Measurements from ENCODE around the gene CYSTM1.
"Not testable (repeated sequence)": the region's sequence is repeated elsewhere in the genome, so short reads cannot be mapped to it uniquely, and the experiment has no call there.

CYSTM1 gene

DNA sequence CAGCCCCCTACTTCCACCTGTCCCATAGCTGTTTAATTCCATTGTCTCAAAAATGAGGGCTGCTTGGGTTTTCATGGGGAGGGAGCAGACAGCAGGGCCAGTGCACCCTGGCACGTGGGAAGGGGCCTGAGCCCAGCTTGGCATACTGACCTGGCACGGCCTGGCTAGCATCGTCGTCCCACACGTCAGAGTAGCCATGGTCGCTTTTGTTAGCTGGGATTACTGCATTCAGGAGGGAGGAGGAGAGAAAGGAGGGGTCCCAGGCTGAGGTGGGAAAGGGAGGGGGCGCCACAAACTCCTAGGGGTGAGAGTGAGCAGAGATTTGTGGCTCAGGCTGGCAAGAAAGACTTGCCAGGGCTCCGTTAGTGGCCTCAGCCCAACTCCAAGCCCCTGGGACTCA is 21.1 kb upstream of the CYSTM1 start:
- TF ChIP-seq ZNF70 (CRISPR knock-in tag; IDR thresholded peaks at IDR 0.05) (no peak), ISL1 (CRISPR knock-in tag; IDR thresholded peaks at IDR 0.05) (no peak), OSR1 (CRISPR knock-in tag; IDR thresholded peaks at IDR 0.05) (no peak), CSDC2 (CRISPR knock-in tag; IDR thresholded peaks at IDR 0.05) (no peak), BACH2 (CRISPR knock-in tag; IDR thresholded peaks at IDR 0.05; ENCODE audit: borderline replicate concordance) (no peak), TOX (CRISPR knock-in tag; IDR thresholded peaks at IDR 0.05; ENCODE audit: borderline replicate concordance) (no peak), TCF4 (CRISPR knock-in tag; IDR thresholded peaks at IDR 0.05; ENCODE audit: borderline replicate concordance) (no peak)
- TF ChIP-seq, protein P1, sequence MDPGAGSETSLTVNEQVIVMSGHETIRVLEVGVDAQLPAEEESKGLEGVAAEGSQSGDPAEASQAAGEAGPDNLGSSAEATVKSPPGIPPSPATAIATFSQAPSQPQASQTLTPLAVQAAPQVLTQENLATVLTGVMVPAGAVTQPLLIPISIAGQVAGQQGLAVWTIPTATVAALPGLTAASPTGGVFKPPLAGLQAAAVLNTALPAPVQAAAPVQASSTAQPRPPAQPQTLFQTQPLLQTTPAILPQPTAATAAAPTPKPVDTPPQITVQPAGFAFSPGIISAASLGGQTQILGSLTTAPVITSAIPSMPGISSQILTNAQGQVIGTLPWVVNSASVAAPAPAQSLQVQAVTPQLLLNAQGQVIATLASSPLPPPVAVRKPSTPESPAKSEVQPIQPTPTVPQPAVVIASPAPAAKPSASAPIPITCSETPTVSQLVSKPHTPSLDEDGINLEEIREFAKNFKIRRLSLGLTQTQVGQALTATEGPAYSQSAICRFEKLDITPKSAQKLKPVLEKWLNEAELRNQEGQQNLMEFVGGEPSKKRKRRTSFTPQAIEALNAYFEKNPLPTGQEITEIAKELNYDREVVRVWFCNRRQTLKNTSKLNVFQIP (CRISPR knock-in tag; IDR thresholded peaks at IDR 0.05; ENCODE audit: borderline replicate concordance, low read depth) = no peak

DNA sequence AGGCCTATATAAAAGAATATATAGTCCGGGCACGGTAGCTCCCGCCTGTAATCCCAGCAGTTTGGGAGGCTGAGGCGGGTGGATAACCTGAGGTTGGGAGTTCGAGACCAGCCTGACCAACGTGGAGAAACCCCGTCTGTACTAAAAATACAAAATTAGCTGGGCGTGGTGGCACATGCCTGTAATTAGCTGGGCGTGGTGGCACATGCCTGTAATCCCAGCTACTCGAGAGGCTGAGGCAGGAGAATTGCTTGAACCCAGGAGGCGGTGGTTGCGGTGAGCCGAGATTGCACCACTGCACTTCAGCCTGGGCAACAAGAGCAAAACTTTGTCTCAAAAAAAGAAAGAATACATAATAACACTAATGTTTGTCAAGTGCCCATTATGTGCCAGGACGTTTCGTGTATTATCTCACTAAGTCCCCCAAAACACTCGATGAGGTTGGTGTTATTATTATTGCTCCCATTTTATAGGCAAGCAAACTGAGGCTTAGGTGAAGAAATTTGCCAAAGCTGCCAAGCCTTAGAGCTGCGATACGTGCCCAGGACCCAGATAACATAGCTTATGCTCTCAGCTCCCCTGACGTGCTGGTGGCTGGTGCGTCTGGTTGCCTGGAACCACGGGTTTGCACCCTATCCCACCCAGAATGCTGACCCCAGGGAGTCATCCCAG is 20.1 kb upstream of the CYSTM1 start:
- not testable (repeated sequence) for ATAC-seq

More for the DNA sequence above, 21.1 kb upstream of the CYSTM1 start:
- no peak for ATAC-seq

DNA sequence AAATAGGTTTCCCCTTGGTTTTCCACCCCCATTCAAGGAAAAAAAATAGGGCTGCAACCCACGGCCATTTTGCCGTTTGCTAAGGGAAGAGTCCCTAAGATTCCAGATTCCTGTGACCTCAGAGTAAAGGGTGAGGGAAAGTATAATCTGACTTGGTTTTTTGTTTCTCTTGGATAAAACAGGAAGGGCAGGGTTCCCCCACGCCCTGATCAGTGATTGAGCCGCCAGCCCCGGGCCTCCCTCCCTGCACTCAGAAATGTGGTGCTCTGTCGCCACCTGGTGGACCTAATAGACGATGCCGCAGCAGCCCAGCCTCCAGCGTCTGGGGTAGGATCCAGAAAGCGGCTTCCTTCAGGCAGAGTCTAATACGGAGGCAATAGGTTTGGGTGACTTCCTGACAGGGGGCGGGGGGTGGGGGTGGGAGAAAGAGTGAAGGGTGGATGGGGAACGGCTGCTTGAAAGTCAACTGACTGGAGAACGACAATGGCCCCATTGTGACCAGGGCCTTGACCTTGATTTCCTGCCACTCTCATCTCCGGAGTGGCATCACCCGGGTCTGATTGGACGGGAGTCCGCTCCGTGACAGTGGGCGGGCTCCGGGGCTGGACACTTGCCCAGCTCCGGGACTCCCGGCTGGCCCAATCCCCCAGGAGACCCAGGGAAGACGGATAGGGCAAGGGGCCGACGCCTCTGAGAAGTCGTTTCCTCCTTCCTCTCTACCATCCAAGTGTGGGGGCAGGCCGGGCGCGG is 17.8 kb upstream of the CYSTM1 start:
- TF ChIP-seq, protein P2, sequence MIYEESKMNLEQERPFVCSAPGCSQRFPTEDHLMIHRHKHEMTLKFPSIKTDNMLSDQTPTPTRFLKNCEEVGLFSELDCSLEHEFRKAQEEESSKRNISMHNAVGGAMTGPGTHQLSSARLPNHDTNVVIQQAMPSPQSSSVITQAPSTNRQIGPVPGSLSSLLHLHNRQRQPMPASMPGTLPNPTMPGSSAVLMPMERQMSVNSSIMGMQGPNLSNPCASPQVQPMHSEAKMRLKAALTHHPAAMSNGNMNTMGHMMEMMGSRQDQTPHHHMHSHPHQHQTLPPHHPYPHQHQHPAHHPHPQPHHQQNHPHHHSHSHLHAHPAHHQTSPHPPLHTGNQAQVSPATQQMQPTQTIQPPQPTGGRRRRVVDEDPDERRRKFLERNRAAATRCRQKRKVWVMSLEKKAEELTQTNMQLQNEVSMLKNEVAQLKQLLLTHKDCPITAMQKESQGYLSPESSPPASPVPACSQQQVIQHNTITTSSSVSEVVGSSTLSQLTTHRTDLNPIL (CRISPR knock-in tag; IDR thresholded peaks at IDR 0.05; ENCODE audit: low read depth) = no peak
- ATAC-seq = peak; percentile 99

DNA sequence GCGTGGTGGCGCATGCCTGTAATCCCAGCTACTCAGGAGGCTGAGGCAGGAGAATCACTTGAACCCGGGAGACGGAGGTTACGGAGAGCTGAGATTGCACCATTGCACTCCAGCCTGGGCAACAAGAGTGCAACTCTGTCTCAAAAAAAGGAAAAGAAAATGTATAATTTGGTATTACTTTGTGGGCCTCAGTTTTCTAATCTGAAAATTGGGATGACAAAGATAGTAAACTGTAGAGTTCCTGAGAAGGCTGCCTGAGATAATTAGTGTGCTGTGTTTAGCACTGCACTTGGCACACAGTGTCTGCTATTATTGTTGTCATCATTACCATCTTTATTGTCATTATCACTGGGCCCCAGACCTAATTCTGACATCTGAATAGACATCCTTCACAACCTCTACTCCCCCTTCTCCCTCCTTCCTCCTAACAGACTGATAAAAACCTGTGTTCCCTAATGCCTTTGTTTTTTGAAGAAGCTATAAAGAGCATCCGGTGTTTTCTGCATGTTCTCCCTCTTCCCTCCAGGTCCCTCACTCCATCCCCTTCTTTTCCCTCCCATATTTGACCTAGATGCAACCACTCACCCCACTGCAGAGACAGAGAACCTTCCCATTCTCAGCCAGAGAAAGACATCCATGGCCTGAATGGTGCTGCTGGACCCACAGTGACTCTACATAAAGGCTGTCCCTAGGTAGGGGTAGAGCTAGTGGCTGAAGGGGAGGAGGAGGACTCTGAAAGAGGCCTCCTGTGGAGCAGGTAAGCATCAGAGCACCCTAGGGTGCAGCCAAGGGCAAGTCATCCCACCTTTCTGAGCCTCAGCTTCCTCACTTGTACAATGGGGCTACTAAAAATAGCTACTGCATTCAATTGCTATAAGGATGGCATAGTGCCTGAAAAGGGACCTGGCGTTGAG is 15.7 kb upstream of the CYSTM1 start:
- TF ChIP-seq, protein P3, sequence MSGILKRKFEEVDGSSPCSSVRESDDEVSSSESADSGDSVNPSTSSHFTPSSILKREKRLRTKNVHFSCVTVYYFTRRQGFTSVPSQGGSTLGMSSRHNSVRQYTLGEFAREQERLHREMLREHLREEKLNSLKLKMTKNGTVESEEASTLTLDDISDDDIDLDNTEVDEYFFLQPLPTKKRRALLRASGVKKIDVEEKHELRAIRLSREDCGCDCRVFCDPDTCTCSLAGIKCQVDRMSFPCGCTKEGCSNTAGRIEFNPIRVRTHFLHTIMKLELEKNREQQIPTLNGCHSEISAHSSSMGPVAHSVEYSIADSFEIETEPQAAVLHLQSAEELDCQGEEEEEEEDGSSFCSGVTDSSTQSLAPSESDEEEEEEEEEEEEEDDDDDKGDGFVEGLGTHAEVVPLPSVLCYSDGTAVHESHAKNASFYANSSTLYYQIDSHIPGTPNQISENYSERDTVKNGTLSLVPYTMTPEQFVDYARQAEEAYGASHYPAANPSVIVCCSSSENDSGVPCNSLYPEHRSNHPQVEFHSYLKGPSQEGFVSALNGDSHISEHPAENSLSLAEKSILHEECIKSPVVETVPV (CRISPR knock-in tag; IDR thresholded peaks at IDR 0.05) = no peak
- TF ChIP-seq TOX (CRISPR knock-in tag; IDR thresholded peaks at IDR 0.05; ENCODE audit: borderline replicate concordance) = no peak
- no peak for TF ChIP-seq ZFP3 (CRISPR knock-in tag; IDR thresholded peaks at IDR 0.05)
- TF ChIP-seq ZC3H10 (CRISPR knock-in tag; IDR thresholded peaks at IDR 0.05) = no peak
- no peak for TF ChIP-seq ZFP30 (CRISPR knock-in tag; IDR thresholded peaks at IDR 0.05)
- TF ChIP-seq OSR1 (CRISPR knock-in tag; IDR thresholded peaks at IDR 0.05) = no peak
- TF ChIP-seq BACH2 (CRISPR knock-in tag; IDR thresholded peaks at IDR 0.05; ENCODE audit: borderline replicate concordance) = no peak
- TF ChIP-seq GLIS3 (CRISPR knock-in tag; IDR thresholded peaks at IDR 0.05) = no peak
- TF ChIP-seq PPARA (CRISPR knock-in tag; IDR thresholded peaks at IDR 0.05; ENCODE audit: borderline replicate concordance) = no peak
- TF ChIP-seq ZNF70 (CRISPR knock-in tag; IDR thresholded peaks at IDR 0.05) = no peak
- TF ChIP-seq, protein P2 (CRISPR knock-in tag; IDR thresholded peaks at IDR 0.05; ENCODE audit: low read depth) = no peak
- TF ChIP-seq, protein P4, sequence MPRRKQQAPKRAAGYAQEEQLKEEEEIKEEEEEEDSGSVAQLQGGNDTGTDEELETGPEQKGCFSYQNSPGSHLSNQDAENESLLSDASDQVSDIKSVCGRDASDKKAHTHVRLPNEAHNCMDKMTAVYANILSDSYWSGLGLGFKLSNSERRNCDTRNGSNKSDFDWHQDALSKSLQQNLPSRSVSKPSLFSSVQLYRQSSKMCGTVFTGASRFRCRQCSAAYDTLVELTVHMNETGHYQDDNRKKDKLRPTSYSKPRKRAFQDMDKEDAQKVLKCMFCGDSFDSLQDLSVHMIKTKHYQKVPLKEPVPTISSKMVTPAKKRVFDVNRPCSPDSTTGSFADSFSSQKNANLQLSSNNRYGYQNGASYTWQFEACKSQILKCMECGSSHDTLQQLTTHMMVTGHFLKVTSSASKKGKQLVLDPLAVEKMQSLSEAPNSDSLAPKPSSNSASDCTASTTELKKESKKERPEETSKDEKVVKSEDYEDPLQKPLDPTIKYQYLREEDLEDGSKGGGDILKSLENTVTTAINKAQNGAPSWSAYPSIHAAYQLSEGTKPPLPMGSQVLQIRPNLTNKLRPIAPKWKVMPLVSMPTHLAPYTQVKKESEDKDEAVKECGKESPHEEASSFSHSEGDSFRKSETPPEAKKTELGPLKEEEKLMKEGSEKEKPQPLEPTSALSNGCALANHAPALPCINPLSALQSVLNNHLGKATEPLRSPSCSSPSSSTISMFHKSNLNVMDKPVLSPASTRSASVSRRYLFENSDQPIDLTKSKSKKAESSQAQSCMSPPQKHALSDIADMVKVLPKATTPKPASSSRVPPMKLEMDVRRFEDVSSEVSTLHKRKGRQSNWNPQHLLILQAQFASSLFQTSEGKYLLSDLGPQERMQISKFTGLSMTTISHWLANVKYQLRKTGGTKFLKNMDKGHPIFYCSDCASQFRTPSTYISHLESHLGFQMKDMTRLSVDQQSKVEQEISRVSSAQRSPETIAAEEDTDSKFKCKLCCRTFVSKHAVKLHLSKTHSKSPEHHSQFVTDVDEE (CRISPR knock-in tag; IDR thresholded peaks at IDR 0.05) = no peak
- TF ChIP-seq TCF4 (CRISPR knock-in tag; IDR thresholded peaks at IDR 0.05; ENCODE audit: borderline replicate concordance) = no peak
- no peak for TF ChIP-seq ZNF565 (CRISPR knock-in tag; conservative IDR thresholded peaks at IDR 0.05; ENCODE audit: low read depth)
- no peak for TF ChIP-seq RARB (CRISPR knock-in tag; IDR thresholded peaks at IDR 0.05)
- no peak for TF ChIP-seq ISL1 (CRISPR knock-in tag; IDR thresholded peaks at IDR 0.05)
- TF ChIP-seq SNAI2 (CRISPR knock-in tag; IDR thresholded peaks at IDR 0.05) = no peak
- TF ChIP-seq ZNF8 (CRISPR knock-in tag; IDR thresholded peaks at IDR 0.05) = no peak
- no peak for TF ChIP-seq ESRRG (CRISPR knock-in tag; IDR thresholded peaks at IDR 0.05)
- ATAC-seq = no peak
